GM19468 (cell line): ENCODE measurements around the gene MSMB.
"Not testable (repeated sequence)": the region's sequence is repeated elsewhere in the genome, so short reads cannot be mapped to it uniquely, and the experiment has no call there.

Source experiments
- ATAC-seq: cut with Tn5 transposase; IDR thresholded peaks from one replicate; pipeline ENCODE4 v1.9.1; 2021; ENCODE audit warnings: mild to moderate bottlenecking, moderate library complexity, moderate number of reproducible peaks; ENCODE audit not compliant: unreplicated experiment; ENCODE audit errors: extremely low read depth

The MSMB gene, protein sequence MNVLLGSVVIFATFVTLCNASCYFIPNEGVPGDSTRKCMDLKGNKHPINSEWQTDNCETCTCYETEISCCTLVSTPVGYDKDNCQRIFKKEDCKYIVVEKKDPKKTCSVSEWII

GRCh38 chr10:46046261-46046660 is at the start of gene MSMB:
MSMB (minus strand) TSS chr10:46046269; CDS start chr10:46046237, 32 bp downstream.
- no peak for ATAC-seq

DNA sequence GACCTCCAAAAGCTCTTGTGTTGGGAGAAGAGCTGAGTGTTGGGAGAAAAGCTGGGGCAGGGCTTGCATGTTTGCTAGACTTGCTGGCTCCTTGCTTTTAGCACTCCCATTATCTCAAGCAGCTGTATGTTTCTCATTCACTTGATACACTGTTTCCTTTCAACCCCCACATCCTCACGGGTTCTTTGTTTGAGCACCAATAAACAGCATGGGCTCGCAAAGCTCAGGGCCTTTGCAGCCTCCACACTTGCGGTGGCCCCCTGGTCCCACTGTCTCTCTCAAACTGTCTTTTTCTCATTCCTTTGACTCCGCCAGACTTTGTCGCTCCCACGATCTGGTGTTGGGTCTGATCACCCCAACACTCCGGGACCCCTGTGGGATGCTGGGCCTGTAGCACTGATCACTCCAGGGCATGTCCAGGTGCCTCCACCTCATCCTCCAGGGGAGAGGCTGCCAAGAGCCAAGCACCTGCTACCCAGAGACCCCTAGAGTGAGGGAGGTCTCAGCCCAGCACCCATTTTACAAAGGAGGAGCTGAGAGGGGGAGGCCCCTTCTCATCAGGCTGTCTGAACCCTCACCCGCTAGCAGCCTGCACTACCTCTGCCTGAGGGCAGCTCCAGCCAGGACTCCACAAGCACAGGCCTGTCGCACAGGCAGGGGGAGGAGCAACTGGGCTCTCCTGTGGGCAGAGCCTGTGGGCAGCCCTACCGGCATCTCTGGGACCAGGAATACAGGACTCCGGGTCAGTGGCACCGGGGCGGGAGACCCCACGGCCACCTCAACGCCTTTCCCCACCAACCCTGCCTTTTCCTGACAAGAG is 49.1 kb upstream of the MSMB start:
- no peak for ATAC-seq

DNA sequence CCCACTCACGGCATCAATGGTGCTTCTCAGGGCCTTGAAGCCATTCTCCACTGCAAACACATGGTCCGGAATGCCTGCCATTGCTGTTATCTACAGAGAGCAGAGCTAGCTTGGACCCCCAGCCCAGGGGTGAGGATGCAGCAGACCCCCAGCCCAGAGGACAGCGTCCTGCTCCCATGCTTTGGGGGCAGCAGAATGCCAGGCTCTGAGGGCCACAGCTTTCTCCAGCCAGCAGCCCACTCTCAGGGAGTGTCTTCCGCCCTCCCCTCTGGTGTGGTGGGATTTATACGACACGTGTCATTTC is 48.1 kb upstream of the MSMB start:
- ATAC-seq: no peak

DNA sequence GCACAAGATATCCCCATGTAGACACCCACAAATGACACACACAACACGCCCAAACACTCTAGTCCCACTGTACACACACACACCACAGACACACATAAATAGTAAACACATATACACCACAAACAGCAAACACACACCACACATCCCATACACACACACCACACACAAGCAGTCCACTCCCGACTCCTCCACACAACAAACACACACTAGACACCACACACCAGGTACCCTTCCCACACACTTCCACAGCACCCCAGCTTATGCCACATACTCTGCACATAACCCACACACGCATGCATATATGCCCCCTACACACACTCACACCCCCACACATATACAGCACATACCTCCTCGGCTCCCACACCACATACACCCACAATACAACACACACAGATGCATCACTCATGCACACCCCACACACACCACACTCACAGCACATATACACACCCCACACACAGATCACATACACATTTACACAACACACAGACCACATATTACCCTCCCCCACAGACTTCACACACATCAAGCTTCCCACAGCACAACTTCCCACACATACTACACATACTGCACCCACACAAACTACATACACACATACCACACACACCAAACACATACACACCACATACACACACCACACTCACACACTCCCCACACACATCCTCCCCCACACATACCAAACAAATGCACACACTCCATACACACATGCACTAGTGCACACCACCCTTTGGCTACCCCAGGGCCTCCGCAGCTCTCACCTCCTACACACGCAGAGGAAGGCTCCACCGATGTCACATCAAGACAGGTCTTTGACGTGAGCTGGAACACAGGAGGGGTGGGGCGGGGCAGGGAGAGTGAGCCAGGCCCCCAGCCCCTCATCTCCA is 47.5 kb upstream of the MSMB start:
- ATAC-seq: not testable (repeated sequence)

DNA sequence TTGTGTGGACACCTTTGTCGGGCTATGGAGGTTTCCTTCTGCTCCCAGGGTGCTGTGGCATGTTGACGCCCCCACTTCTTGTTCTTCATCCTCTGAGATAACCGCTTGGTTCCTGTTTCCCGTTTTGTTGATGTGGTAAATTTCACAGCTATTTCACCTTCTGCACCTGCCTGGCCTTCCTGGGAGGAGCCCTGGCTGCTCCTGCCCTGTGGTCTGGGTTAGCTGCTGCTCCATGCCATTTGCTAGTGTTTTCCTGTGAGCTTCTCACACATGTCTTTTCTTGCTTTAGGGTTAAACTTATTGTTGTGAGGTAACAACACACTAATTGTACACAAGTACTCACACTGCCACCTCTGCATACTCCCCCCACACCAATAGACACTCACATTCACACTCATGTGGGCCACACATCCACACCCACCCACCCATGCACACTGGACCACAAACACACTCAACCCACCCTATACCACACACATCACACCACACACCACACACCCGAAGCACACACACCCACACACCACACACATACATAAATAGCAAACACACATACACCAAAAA is 46.5 kb upstream of the MSMB start:
- no peak for ATAC-seq

- no peak for ATAC-seq
Observed at GRCh38 chr10:46091828-46092523, 45.9 kb upstream of the MSMB start.

DNA sequence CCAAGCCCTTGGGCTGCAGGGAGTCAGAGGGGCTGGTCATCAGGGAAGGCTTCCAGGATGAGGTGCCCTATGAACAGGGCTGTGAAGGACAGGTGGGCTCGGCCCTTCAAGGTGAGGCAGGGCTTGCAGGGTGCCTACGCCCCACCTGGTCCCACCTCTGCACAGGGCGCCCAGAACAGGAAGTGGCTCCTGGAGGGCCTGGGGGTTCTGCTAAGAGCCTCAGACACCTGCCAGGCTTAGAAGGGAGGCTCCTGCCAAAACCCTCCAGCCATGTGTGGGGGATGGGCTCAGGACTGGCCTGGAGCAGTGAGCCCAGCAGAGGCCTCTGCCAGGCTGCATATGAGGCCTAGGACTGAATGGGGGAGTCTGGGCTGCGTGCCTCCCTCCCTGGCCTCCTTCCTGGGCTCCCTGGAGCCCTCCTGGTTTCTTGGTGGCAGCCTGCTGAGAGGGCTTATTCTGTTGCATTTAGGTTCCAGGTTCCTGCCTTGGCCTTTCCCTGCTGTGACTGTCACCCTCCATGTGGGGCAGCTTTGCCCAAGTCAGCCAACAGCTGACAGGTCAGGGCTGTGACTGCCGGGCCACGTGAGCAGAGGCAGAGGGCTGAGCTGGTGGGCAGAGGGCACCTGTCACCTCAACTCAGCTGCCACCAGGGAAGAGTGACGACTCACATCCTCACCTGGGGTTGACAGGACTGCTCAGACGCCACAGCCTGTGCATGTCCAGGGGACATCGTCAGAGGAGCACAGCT is 45.2 kb upstream of the MSMB start:
- no peak for ATAC-seq

GRCh38 chr10:46090258-46090812 is 44.3 kb upstream of the MSMB start:
- ATAC-seq: no peak

DNA sequence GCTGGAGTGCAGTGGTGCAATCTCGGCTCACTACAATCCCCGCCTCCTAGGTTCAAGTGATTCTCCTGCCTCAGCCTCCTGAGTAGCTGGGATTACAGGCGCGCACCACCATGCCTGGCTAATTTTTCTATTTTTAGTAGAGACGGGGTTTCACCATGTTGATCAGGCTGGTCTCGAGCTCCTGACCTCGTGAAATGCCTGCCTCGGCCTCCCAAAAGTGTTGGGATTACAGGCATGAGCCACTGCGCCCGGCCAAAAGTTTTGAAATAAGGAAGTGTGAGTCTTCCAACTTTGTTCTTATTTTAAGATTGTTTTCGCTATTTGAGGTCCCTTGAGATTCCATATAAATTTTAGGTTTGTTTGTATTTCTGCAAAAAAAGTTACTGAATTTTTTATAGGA is 41.3 kb upstream of the MSMB start:
- not testable (repeated sequence) for ATAC-seq

- no peak for ATAC-seq
Observed at GRCh38 chr10:46084321-46085165, 38.5 kb upstream of the MSMB start.

DNA sequence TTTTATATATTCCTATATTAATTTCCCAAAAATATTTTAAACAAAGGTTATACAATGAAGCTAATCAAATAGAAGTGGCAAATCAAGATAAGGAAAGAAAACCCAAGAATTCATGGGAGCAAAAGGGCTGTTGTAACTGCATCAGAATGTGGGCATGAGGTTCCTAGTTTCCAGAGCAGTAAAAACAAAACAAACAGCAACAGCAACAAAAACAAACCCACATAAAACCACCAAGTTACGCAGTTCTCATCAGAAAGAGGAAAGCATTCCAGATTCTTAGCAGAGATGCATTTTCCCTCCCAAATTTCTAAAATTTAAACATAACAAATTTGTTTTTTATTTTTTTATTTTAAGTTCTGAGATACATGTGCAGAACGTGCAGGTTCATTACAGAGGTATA is 34.8 kb upstream of the MSMB start:
- no peak for ATAC-seq

GRCh38 chr10:46079831-46080585 is 33.9 kb upstream of the MSMB start:
- no peak for ATAC-seq

DNA sequence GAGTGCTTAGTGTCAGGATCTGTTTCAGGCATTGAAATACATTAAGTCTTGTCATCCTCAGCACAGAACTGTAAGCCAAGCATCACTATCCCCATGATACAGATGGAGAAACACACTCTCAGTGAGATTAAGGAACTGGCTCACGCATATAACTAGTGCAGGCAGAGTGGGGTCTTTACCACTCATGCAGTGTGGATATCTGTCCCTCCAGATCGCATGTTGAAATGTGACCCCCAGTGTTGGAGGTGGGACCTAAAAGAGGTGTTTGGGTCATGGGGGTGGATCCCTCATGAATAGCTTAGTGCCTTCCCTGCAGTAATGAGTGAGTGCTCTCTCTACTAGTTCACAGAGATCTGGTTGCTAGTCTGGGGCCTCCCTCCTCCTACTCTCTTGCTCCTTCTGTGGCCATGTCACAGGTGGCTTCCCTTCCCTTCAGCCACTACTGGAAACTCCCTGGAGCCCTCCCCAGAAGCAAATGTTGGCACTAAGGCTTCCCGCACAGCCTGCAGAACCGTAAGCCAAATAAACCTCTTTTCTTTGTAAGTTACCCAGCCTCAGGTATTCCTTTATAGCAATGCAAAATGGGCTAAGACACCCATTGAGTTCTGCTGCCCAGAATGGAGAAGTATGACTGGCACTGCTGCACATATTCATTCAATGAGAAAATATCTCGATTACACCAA is 31.8 kb upstream of the MSMB start:
- ATAC-seq: no peak

GRCh38 chr10:46077141-46077554 is 31.1 kb upstream of the MSMB start:
- no peak for ATAC-seq

DNA sequence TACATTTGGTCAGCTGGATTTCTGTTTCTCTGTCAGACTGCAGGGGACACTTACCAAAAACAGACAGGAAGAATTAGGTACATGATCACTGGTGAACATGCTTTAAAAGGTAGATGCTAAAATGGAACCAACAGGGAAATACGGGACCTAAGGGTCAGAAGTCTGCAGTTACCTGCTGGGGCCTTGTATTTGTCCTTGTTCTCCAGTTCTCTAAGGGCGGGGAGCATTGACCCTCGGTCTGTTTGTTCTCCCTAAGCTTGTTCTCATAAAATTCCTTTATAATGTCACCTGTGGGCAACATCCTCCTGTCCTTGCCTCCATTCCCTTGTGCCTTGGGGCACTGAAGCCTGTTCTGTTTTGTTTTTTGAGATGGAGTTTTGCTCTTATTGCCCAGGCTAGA is 29.8 kb upstream of the MSMB start:
- ATAC-seq: no peak

- no peak for ATAC-seq
Observed at GRCh38 chr10:46074196-46074946, 28.3 kb upstream of the MSMB start.
